ENCODE data around the gene C3orf62. TPM values are rescaled to one million over a fixed set of nuclear protein-coding genes. Genes with fewer than 3 reads are reported as not detected.
A peak's percentile ranks its signal among the peaks of the same experiment; 100 is the strongest.

C3orf62 gene
- total and polyA plus RNA-seq, 2 donors (not counting 1 experiment from before 2014, with no cell fraction given) = 6.8 to 7.8 TPM

- H3K27ac ChIP-seq (ENCODE audit: low read length in 2 of 2) = no peak overlapping the region
- no peaks in the 10 kb centered on the region for H4K20me1 ChIP-seq (ENCODE audit: control insufficient read depth, insufficient read depth, low read length, poor library complexity, severe bottlenecking)
- peaks cover 12 to 77% of the 10 kb centered on the region in 2 experiments for H3K36me3 ChIP-seq (replicated peaks in 1 of 2; ENCODE audit: control extremely low read depth in 1 of 2, control insufficient read depth in 1 of 2, extremely low read depth in 1 of 2, insufficient read depth in 2 of 2, low read length in 1 of 2)
- ATAC-seq (ENCODE audit: low read depth) = peak; percentile 53
- no CpG with 5 or more reads among the region's 11 CpGs for WGBS (ENCODE audit: insufficient coverage)
- intact Hi-C loops (cut with micrococcal nuclease) = loop anchor here (1.0 kb wide), 1 partner anchor 154 kb away; no protein-coding TSS in a partner anchor
- H3K4me2 ChIP-seq (replicated peaks; ENCODE audit: low read depth, low read length, poor library complexity, severe bottlenecking) = no peak overlapping the region
- H3K9me3 ChIP-seq (ENCODE audit: control extremely low read depth in 1 of 3, control insufficient read depth in 2 of 3, insufficient read depth in 1 of 3, low read length in 2 of 3) = no peaks in the 10 kb centered on the region
- Mint-ChIP-seq H3K4me3 (no peak overlapping the region), H3K27me3 (no peaks in the 10 kb centered on the region), H3K9me3 (ENCODE audit: insufficient read depth) (no peaks in the 10 kb centered on the region), H3K4me1 (no peaks in the 10 kb centered on the region), H3K27ac (peak overlapping the region; percentile 46)
- no peak overlapping the region for H3K9ac ChIP-seq (ENCODE audit: low read length)
- peaks cover 4% of the 10 kb centered on the region for H3K79me2 ChIP-seq (ENCODE audit: control insufficient read depth, insufficient read depth, low read length)
- peak; percentile 67 for DNase-seq
- ChIA-PET CTCF (interaction anchor here (1.8 to 2.4 kb wide), 3 partner anchors 151 to 154 kb away, joined by 5 to 20 read pairs (median 15); no protein-coding TSS in a partner anchor), POLR2A (no interaction called here)
- TF ChIP-seq EZH2 (IDR thresholded peaks at IDR 0.05; ENCODE audit: borderline replicate concordance, insufficient read depth, low read depth, low read length, poor library complexity, severe bottlenecking) (no peak), CTCF (IDR thresholded peaks at IDR 0.05) (peak; percentile 82)
- no peaks in the 10 kb centered on the region for H3K27me3 ChIP-seq (replicated peaks in 1 of 4; ENCODE audit: control extremely low read depth in 1 of 4, control insufficient read depth in 3 of 4, insufficient read depth in 4 of 4, low read length in 3 of 4)
- no peak overlapping the region for H3K4me3 ChIP-seq (ENCODE audit: control extremely low read depth in 1 of 5, extremely low read depth in 1 of 5, insufficient read depth in 1 of 5, low read depth in 2 of 5, low read length in 4 of 5)
- no peak overlapping the region for H2AFZ ChIP-seq (ENCODE audit: insufficient read depth, low read depth, low read length, poor library complexity, severe bottlenecking)
- H3K4me1 ChIP-seq (ENCODE audit: control insufficient read depth in 2 of 2, insufficient read depth in 2 of 2, low read length in 2 of 2) = no peaks in the 10 kb centered on the region
Observed at GRCh38 chr3:49295489-49296058, 18.5 kb upstream of the C3orf62 start.

- no peaks in the 10 kb centered on the region for H3K27me3 ChIP-seq (replicated peaks in 1 of 4; ENCODE audit: control extremely low read depth in 1 of 4, control insufficient read depth in 3 of 4, insufficient read depth in 4 of 4, low read length in 3 of 4)
- intact Hi-C loops (cut with micrococcal nuclease) = no loop called here
- Mint-ChIP-seq H3K9me3 (ENCODE audit: insufficient read depth) (no peaks in the 10 kb centered on the region), H3K27ac (no peak overlapping the region), H3K4me1 (no peaks in the 10 kb centered on the region), H3K4me3 (no peak overlapping the region), H3K27me3 (no peaks in the 10 kb centered on the region)
- no peaks in the 10 kb centered on the region for H3K4me1 ChIP-seq (ENCODE audit: control insufficient read depth in 2 of 2, insufficient read depth in 2 of 2, low read length in 2 of 2)
- peaks cover 12 to 77% of the 10 kb centered on the region in 2 experiments for H3K36me3 ChIP-seq (replicated peaks in 1 of 2; ENCODE audit: control extremely low read depth in 1 of 2, control insufficient read depth in 1 of 2, extremely low read depth in 1 of 2, insufficient read depth in 2 of 2, low read length in 1 of 2)
- no peaks in the 10 kb centered on the region for H4K20me1 ChIP-seq (ENCODE audit: control insufficient read depth, insufficient read depth, low read length, poor library complexity, severe bottlenecking)
- TF ChIP-seq CTCF (IDR thresholded peaks at IDR 0.05) (no peak), EZH2 (IDR thresholded peaks at IDR 0.05; ENCODE audit: borderline replicate concordance, insufficient read depth, low read depth, low read length, poor library complexity, severe bottlenecking) (no peak)
- DNase-seq (no peak), ATAC-seq (ENCODE audit: low read depth) (no peak)
- H2AFZ ChIP-seq (ENCODE audit: insufficient read depth, low read depth, low read length, poor library complexity, severe bottlenecking) = no peak overlapping the region
- H3K27ac ChIP-seq (ENCODE audit: low read length in 2 of 2) = no peak overlapping the region
- H3K9ac ChIP-seq (ENCODE audit: low read length) = no peak overlapping the region
- WGBS (ENCODE audit: insufficient coverage) = 100% methylated on average over 8 of the region's 8 CpGs
- H3K9me3 ChIP-seq (ENCODE audit: control extremely low read depth in 1 of 3, control insufficient read depth in 2 of 3, insufficient read depth in 1 of 3, low read length in 2 of 3) = no peaks in the 10 kb centered on the region
- ChIA-PET CTCF (interaction anchor here (0.6 to 1.8 kb wide), 3 partner anchors 98 to 155 kb away, joined by 3 to 20 read pairs (median 3); no protein-coding TSS in a partner anchor), POLR2A (no interaction called here)
- peaks cover 4% of the 10 kb centered on the region for H3K79me2 ChIP-seq (ENCODE audit: control insufficient read depth, insufficient read depth, low read length)
- H3K4me2 ChIP-seq (replicated peaks; ENCODE audit: low read depth, low read length, poor library complexity, severe bottlenecking) = no peak overlapping the region
- no peak overlapping the region for H3K4me3 ChIP-seq (ENCODE audit: control extremely low read depth in 1 of 5, extremely low read depth in 1 of 5, insufficient read depth in 1 of 5, low read depth in 2 of 5, low read length in 4 of 5)
Observed at GRCh38 chr3:49294343-49294742, 17.3 kb upstream of the C3orf62 start.
